ENCODE data around the gene RAB11FIP3.
"Not testable (repeated sequence)": the region's sequence is repeated elsewhere in the genome, so short reads cannot be mapped to it uniquely, and the experiment has no call there.

The RAB11FIP3 gene

DNA sequence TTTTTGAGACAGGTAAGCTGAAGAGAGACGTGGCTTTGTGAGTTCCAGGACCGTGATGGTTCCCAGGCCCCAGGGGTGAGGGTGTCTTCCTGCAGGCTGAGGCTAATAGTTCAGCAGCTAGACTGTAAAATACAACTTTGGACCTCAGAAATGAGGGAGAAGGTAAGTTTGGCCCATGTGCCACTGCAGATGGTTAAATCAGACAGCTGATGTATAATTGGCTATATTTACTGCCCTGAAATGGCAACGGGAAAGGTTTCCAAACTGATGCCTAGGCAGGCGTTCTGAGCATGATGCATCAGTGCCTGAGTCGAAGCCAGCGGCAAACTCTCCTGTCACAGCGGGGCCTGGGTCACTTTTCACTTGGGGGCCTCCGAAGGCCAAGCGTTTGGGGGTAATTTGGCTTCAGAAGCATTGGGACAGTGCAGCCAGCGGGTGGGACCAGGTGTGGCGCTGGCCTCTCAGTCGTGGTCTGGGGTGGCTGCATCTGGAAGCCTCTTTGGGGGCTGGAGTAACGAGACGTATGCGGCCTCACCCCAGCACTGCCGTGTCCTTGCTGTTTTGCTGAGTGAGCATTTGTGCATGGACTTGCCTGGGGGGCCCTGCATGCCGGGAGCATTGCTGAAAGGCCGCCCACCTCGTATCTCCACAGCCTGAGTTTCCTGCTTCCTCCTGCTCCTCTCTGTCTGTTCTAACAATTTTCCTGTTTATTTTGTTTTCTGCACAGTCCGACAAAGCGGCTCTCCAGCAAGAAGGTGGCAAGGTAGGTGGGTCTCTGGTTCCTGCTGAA lies 70.8 kb downstream of the RAB11FIP3 start:
- no peak for DNase-seq

DNA sequence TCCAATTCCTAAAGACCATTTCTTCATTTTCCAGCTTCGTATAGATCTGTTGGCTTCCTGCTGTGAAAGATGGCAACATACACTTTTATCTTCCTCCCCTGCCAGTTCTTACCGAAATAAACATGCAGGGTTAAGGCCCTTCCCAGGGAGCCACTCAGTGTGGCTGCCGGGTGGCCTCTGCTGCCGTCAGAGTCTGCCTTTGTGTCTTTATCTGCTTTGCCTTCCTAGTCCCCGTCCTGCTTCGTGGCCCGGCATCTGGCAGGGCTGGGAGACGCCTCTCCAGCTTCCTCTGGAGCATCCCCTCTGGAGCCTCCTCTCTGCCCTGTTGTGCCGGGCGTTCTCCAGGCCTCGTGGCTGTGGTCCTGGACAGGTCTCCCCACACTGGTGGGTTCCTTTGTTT lies 71.8 kb downstream of the RAB11FIP3 start:
- DNase-seq = no peak

GRCh38 chr16:499924-500323 lies 74.5 kb downstream of the RAB11FIP3 start:
- no peak for DNase-seq

- no peak for DNase-seq
These were observed 75.3 kb downstream of the RAB11FIP3 start for GRCh38 chr16:500709-501108.

DNA sequence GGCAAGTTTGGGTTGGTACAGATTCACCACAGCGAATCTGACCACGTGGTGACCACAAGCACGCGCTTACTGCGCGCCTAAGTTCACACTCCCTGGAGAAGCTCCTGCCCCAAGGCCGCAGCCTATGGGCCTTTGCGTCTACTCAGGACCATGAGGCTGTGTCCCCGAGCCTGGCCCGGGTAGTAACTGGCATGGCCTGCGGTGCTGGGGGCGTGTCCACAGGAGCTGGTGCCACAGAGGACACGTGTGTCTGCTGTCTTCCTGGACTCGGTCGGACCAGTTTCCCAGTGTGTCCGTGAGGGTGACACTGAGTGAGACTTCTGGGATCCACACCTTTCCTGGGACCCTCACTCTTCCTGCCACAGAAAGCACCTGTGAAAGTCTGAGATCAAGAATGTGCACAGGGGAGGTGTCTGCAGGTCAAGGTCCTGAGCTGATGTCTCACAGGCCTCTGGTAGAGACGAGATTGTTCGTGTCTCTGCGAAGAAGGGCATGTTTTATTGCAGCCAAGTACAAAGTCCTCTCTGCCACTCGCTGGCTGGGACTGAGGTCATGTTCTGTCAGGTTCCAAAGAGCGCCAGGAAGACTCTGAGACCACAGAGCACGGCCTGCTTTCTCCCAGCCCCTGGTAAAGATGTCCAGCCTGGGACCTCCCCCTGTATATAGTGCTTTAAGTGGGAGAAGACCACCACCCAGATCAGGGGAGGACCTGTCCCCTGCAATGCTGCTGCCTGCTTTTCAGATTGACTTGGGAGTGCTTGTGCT lies 76.9 kb downstream of the RAB11FIP3 start:
- no peak for DNase-seq

- no peak for DNase-seq
These were observed 78.0 kb downstream of the RAB11FIP3 start for GRCh38 chr16:503150-504071.

DNA sequence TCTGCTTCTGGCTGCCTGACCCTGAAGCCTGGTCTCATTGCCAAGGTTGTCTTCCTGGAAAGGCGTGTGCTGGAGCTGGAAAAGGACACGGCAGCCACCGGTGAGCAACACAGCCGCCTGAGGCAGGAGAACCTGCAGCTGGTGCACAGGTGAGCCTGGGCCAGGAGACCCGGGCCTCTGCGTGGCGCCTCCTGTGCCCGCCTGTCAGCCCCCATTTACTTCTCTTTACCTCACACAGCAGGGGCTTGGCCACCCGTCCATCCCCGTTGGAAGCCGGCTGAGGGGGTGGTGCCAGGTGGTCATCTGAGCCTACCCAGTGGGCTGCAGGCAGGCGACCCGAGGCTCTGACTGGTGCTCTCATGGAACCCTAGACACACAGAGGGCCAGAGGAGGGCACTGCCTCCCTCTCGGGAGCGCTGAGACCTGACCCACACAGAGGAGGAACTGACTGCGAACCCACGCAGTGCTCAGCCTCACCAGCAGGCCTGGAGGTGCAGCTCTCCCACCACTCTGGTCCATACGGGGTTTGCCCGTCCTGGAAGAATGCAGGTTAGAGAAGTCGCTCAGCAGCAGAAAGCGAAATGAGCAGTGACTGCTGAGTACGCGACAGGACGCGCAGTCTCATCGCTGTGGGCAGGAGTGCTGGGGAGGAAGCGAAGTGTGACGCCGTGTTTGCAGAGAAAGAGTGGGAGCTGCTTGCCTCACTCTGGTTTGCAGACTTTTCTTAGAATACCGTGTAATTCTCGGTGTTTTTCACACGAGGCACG lies 80.2 kb downstream of the RAB11FIP3 start:
- no peak for DNase-seq

- no peak for DNase-seq
These were observed 80.7 kb downstream of the RAB11FIP3 start for GRCh38 chr16:506246-506546.

DNA sequence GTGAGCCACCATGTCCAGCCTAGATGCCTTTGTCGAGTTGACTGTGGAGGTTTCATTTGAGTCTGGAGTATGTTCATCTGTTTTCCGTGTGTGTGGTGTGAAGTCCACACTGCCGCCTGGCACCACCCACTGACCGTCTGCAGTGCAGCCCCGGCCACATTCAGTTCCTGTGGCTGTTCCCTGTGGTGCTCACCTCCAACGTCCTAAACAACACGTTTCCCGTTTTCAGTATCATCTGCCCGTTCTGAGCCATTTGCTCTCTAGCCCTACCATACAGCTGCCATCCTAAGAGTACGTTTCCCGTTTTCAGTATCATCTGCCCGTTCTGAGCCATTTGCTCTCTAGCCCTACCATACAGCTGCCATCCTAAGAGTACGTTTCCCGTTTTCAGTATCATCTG lies 82.1 kb downstream of the RAB11FIP3 start:
- DNase-seq = not testable (repeated sequence)

- DNase-seq = no peak
These were observed 82.5 kb downstream of the RAB11FIP3 start for GRCh38 chr16:507996-508395.

GRCh38 chr16:508884-509736 lies 83.7 kb downstream of the RAB11FIP3 start:
- DNase-seq = no peak

GRCh38 chr16:510066-510825 lies 84.8 kb downstream of the RAB11FIP3 start:
- DNase-seq = no peak

- no peak for DNase-seq
These were observed 87.4 kb downstream of the RAB11FIP3 start for GRCh38 chr16:512802-513201.

DNA sequence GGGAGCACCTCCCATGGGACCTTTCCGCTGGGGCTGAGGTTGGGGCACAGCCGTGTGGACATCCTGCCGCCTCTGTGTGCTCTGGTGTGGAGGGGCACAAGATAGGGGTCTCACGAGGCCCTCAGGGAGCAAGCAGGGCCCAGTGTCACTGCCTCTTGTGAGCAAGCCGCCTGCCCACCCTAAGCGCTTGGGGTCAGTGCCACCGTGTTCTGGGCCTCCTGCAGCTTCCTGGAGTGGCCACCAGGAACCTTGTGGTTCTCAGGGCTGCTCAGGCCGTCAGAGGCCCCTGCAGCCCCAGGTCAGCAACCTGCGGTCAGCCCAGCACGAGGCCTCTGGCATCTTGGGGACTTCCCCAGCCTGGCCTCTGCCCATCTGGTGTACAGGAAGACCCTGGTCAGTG lies 88.5 kb downstream of the RAB11FIP3 start:
- no peak for DNase-seq

GRCh38 chr16:515175-515938 lies 89.9 kb downstream of the RAB11FIP3 start:
- no peak for DNase-seq

- DNase-seq = no peak
These were observed 90.4 kb downstream of the RAB11FIP3 start for GRCh38 chr16:515939-516226.

DNA sequence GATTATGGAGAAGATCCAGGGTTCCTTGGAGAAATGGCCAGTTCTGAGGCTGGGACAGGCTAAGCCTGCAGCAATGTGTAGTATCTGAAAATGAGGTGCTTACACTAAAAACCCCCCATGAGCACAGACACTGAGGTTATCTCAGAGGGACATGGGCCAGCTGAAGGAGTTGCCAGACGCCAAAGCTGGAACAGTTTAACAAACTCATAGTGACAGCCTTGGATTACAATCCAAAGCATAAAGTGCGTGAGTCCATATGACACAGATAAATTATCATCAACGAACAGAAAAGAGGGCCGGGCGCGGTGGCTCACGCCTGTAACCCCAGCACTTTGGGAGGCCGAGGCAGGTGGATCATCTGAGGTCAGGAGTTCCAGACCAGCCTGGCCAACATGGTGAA lies 90.9 kb downstream of the RAB11FIP3 start:
- DNase-seq = no peak

DNA sequence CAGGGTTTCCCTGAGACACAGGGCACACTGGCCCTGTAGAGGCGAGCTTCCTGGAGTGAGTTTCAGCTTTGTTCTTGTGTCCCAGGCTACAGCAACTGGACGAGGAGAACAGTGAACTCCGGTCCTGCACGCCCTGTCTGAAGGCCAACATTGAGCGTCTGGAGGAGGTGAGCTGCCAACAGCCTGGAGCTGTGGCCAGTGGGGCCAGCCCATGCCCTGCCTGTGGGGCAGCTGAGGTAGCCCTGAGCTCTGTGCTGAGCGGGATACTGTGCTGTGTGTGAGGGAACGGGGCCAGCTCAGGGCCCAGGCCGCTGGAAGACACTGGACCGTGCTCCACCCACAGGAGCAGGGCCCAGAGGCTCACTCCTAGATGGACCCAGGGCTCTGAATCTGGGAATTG lies 93.4 kb downstream of the RAB11FIP3 start:
- no peak for DNase-seq

GRCh38 chr16:519425-519824 lies 94.0 kb downstream of the RAB11FIP3 start:
- no peak for DNase-seq

Data from fibroblast of upper back skin (primary cell).